Right cardiac atrium (tissue), 5 donors: ENCODE data around the gene FEZF2. TPM values are rescaled to one million over a fixed set of nuclear protein-coding genes. Genes with fewer than 3 reads are reported as not detected.
A peak's percentile ranks its signal among the peaks of the same experiment; 100 is the strongest.

Source experiments
- ATAC-seq, 2 donors: fragments of 200-7000 bp; cut with Tn5 transposase; one replicate each; pipeline versions ENCODE4 v1.8.0 to v1.9.1; 2020; ENCODE audit warnings: moderate library complexity in 2 of 2, mild to moderate bottlenecking in 1 of 2
- DNase-seq, 3 donors: peaks; one replicate each; pipeline ENCODE4 v3.0.0-alpha.2; 2020
- H3K27ac ChIP-seq: one replicate; pipeline ENCODE4 v1.5.1; 2013; ENCODE audit warnings: mild to moderate bottlenecking, low read length, control low read depth, moderate library complexity
- H3K27me3 ChIP-seq: one replicate; pipeline ENCODE4 v1.6.1; 2013; ENCODE audit not compliant: control insufficient read depth, insufficient read depth
- H3K4me1 ChIP-seq: one replicate; pipeline ENCODE4 v1.6.1; 2013; ENCODE audit warnings: low read length; ENCODE audit not compliant: control insufficient read depth, insufficient read depth
- H3K4me3 ChIP-seq: one replicate; pipeline ENCODE4 v1.5.1; 2013; ENCODE audit warnings: low read length, control low read depth
- H3K9me3 ChIP-seq: one replicate; pipeline ENCODE4 v1.6.1; 2013; ENCODE audit warnings: low read length; ENCODE audit not compliant: control insufficient read depth
- WGBS: extraction: QIAGEN DNeasy Blood & Tissue Kit; methylation state at CpG from one replicate; pipeline ENCODE4 v1.1.7; 2013; 5-methylcytosine and 5-hydroxymethylcytosine counted together
- intact Hi-C, 4 donors: fragments of 100-400 bp; cut with DNase I; formaldehyde crosslinking; loops; one replicate each; pipeline versions ENCODE4 v1.11.0 to v1.14.0; 2022 to 2023
- long read RNA-seq, 4 donors: library from polyadenylated mRNA; unstranded; transcript quantifications; one replicate each; pipeline ENCODE4 v2.0.0, GENCODE V29; 2020 to 2021
- polyA plus RNA-seq: library from polyadenylated mRNA; stranded (reverse); fragments of 200-250 nt; gene quantifications from one replicate; pipeline ENCODE4 v1.2.3, GENCODE V29; 2013
- total RNA-seq, 4 donors: library from RNA; stranded (reverse); fragmentation: NEBNext Ultra II Directional; extraction: Animal tissue kit (Norgen Biotek cat#: 25700); gene quantifications; one replicate each; pipeline ENCODE4 v1.2.1, GENCODE V29; 2021
- donor health status: healthy with polysubstance abuse.
- donor health status: DM: no; HTN: yes; CAD: no.
- donor health status: DM: no; HTN: no; CAD: no.
- donor health status: DM: no; HTN: yes; CAD: no; lungs with severe emphysema.
- donor health status: DM: yes; HTN: yes; CAD: no.

Gene FEZF2
- not detected for total RNA-seq
- polyA plus RNA-seq = not detected
- long read RNA-seq, donor 1 = 0 reads
- long read RNA-seq, donor 2 = 0 reads
- long read RNA-seq, donor 3 = 0 reads
- long read RNA-seq, donor 4 = 0 reads

GRCh38 chr3:62373215-62373614 lies at the start of gene FEZF2:
TSS of gene FEZF2 (minus strand) at chr3:62373550. CDS start at chr3:62372868, 682 bp downstream.
- no peak for ATAC-seq
- Histone ChIP-seq H3K27me3 (no peaks in the 10 kb centered on the region), H3K27ac (no peak within 1 kb of the TSS), H3K9me3 (no peaks in the 10 kb centered on the region), H3K4me3 (peak within 1 kb of the TSS; percentile 36), H3K4me1 (no peaks in the 10 kb centered on the region)
- DNase-seq = no peak
- intact Hi-C loops = no loop called here
- 3% methylated on average over 28 of the region's 28 CpGs for WGBS

GRCh38 chr3:62421207-62421606 lies 47.9 kb upstream of the FEZF2 start:
- Histone ChIP-seq H3K4me3 (no peak overlapping the region), H3K4me1 (no peaks in the 10 kb centered on the region), H3K9me3 (no peaks in the 10 kb centered on the region), H3K27me3 (no peaks in the 10 kb centered on the region), H3K27ac (no peak overlapping the region)
- DNase-seq (no peak), ATAC-seq (no peak)
- intact Hi-C loops = no loop called here
- WGBS = 82% methylated on average over 10 of the region's 10 CpGs

GRCh38 chr3:62416144-62416543 lies 42.8 kb upstream of the FEZF2 start:
- WGBS = 50% methylated on average over 3 of the region's 3 CpGs
- no peaks in the 10 kb centered on the region for H3K9me3 ChIP-seq
- intact Hi-C loops = no loop called here
- ATAC-seq (no peak), DNase-seq (no peak)
- H3K4me3 ChIP-seq = no peak overlapping the region
- H3K27me3 ChIP-seq = no peaks in the 10 kb centered on the region
- H3K4me1 ChIP-seq = no peaks in the 10 kb centered on the region
- no peak overlapping the region for H3K27ac ChIP-seq

GRCh38 chr3:62415312-62415801 lies 42.0 kb upstream of the FEZF2 start:
- Histone ChIP-seq H3K4me1 (no peaks in the 10 kb centered on the region), H3K4me3 (no peak overlapping the region), H3K27ac (no peak overlapping the region), H3K9me3 (no peaks in the 10 kb centered on the region), H3K27me3 (no peaks in the 10 kb centered on the region)
- intact Hi-C loops = no loop called here
- no peak for ATAC-seq
- 53% methylated on average over 9 of the region's 9 CpGs for WGBS
- DNase-seq = no peak

- ATAC-seq (no peak), DNase-seq (no peak)
- Histone ChIP-seq H3K9me3 (no peaks in the 10 kb centered on the region), H3K4me3 (no peak overlapping the region), H3K27me3 (no peaks in the 10 kb centered on the region), H3K4me1 (no peaks in the 10 kb centered on the region), H3K27ac (no peak overlapping the region)
- WGBS = 73% methylated on average over 11 of the region's 11 CpGs
- intact Hi-C loops = no loop called here
These were observed 41.4 kb upstream of the FEZF2 start for GRCh38 chr3:62414786-62415185.

- ATAC-seq (no peak), DNase-seq (no peak)
- Histone ChIP-seq H3K4me1 (no peaks in the 10 kb centered on the region), H3K27ac (no peak overlapping the region), H3K4me3 (no peak overlapping the region), H3K9me3 (no peaks in the 10 kb centered on the region), H3K27me3 (no peaks in the 10 kb centered on the region)
- WGBS = 78% methylated on average over 2 of the region's 2 CpGs
- intact Hi-C loops = no loop called here
These were observed 40.3 kb upstream of the FEZF2 start for GRCh38 chr3:62413687-62414086.

- no peaks in the 10 kb centered on the region for H3K27me3 ChIP-seq
- no peak for ATAC-seq
- no peaks in the 10 kb centered on the region for H3K4me1 ChIP-seq
- no peak overlapping the region for H3K27ac ChIP-seq
- no peak overlapping the region for H3K4me3 ChIP-seq
- 79% methylated on average over 2 of the region's 2 CpGs for whole genome bisulfite sequencing
- intact Hi-C loops = no loop called here
- H3K9me3 ChIP-seq = no peaks in the 10 kb centered on the region
- DNase-seq = no peak
These were observed 33.6 kb upstream of the FEZF2 start for GRCh38 chr3:62406945-62407344.

- H3K4me3 ChIP-seq = no peak overlapping the region
- intact Hi-C loops = no loop called here
- H3K27ac ChIP-seq = no peak overlapping the region
- H3K27me3 ChIP-seq = no peaks in the 10 kb centered on the region
- no peaks in the 10 kb centered on the region for H3K4me1 ChIP-seq
- ATAC-seq = no peak
- no peak for DNase-seq
- no peaks in the 10 kb centered on the region for H3K9me3 ChIP-seq
- WGBS = 81% methylated on average over 6 of the region's 6 CpGs
These were observed 32.2 kb upstream of the FEZF2 start for GRCh38 chr3:62405566-62405965.

- no peak for DNase-seq
- Histone ChIP-seq H3K4me3 (no peak overlapping the region), H3K4me1 (no peaks in the 10 kb centered on the region), H3K27ac (no peak overlapping the region), H3K9me3 (no peaks in the 10 kb centered on the region), H3K27me3 (no peaks in the 10 kb centered on the region)
- ATAC-seq = peak in 1 of 2 donors; percentile 22
- 73% methylated on average over 6 of the region's 6 CpGs for WGBS
- intact Hi-C loops = no loop called here
These were observed 31.8 kb upstream of the FEZF2 start for GRCh38 chr3:62405135-62405534.

GRCh38 chr3:62404321-62404720 lies 31.0 kb upstream of the FEZF2 start:
- intact Hi-C loops = no loop called here

GRCh38 chr3:62403765-62404164 lies 30.4 kb upstream of the FEZF2 start:
- Histone ChIP-seq H3K27me3 (no peaks in the 10 kb centered on the region), H3K4me3 (no peak overlapping the region), H3K27ac (no peak overlapping the region), H3K4me1 (no peaks in the 10 kb centered on the region), H3K9me3 (no peaks in the 10 kb centered on the region)
- intact Hi-C loops = no loop called here
- DNase-seq = no peak
- ATAC-seq = no peak
- WGBS = 85% methylated on average over 3 of the region's 3 CpGs

More at GRCh38 chr3:62404321-62404720, 31.0 kb upstream of the FEZF2 start:
- DNase-seq = no peak
- Histone ChIP-seq H3K4me3 (no peak overlapping the region), H3K27me3 (no peaks in the 10 kb centered on the region), H3K27ac (no peak overlapping the region), H3K9me3 (no peaks in the 10 kb centered on the region), H3K4me1 (no peaks in the 10 kb centered on the region)
- WGBS = 79% methylated on average over 8 of the region's 8 CpGs
- no peak for ATAC-seq
